Trophoblast cell (in vitro differentiated cells and primary cell): ENCODE measurements around the gene KLF15.

ENCODE experiments used
- DNase-seq, 2 donors: peaks; one replicate each; pipeline ENCODE4 v3.0.0-alpha.2; 2016
- H2AFZ ChIP-seq: 2 replicates; pipeline ENCODE4 v1.6.1; 2013; ENCODE audit warnings: low read length, moderate library complexity, mild to moderate bottlenecking; ENCODE audit not compliant: insufficient read depth, poor library complexity
- H2AK5ac ChIP-seq: 2 replicates; pipeline ENCODE4 v1.6.1; 2013; ENCODE audit warnings: mild to moderate bottlenecking, low read length
- H2BK120ac ChIP-seq: 2 replicates; pipeline ENCODE4 v1.6.1; 2013; ENCODE audit warnings: low read length, mild to moderate bottlenecking, moderate library complexity; ENCODE audit not compliant: insufficient read depth, poor library complexity
- H2BK12ac ChIP-seq: 2 replicates; pipeline ENCODE4 v1.6.1; 2013; ENCODE audit warnings: mild to moderate bottlenecking, low read length, moderate library complexity
- H2BK5ac ChIP-seq: 2 replicates; pipeline ENCODE4 v1.6.1; 2013; ENCODE audit warnings: low read length, low read depth, moderate library complexity, mild to moderate bottlenecking; ENCODE audit not compliant: poor library complexity
- H3K14ac ChIP-seq: 2 replicates; pipeline ENCODE4 v1.6.1; 2013; ENCODE audit warnings: mild to moderate bottlenecking, low read length
- H3K18ac ChIP-seq: 2 replicates; pipeline ENCODE4 v1.6.1; 2013; ENCODE audit warnings: mild to moderate bottlenecking, low read length
- H3K23ac ChIP-seq: 2 replicates; pipeline ENCODE4 v1.6.1; 2013; ENCODE audit warnings: low read length
- H3K27ac ChIP-seq: 2 replicates; pipeline ENCODE4 v1.5.1; 2013; ENCODE audit warnings: low read depth, mild to moderate bottlenecking, inconsistent platforms, low read length, moderate library complexity
- H3K27me3 ChIP-seq: 2 replicates; pipeline ENCODE4 v1.6.1; 2013; ENCODE audit warnings: inconsistent platforms, mild to moderate bottlenecking, low read length, moderate library complexity; ENCODE audit not compliant: insufficient read depth
- H3K36me3 ChIP-seq, 2 experiments: 1 replicate in 1 of 2; 2 replicates in 1 of 2; pipeline ENCODE4 v1.6.1; 2013; ENCODE audit warnings: low read length in 2 of 2, mild to moderate bottlenecking in 2 of 2, moderate library complexity in 1 of 2; ENCODE audit not compliant: insufficient read depth in 2 of 2, control insufficient read depth in 1 of 2
- H3K4ac ChIP-seq: 2 replicates; pipeline ENCODE4 v1.6.1; 2013; ENCODE audit warnings: low read depth, mild to moderate bottlenecking, low read length, moderate library complexity
- H3K4me1 ChIP-seq, 2 experiments: 1 replicate in 1 of 2; 2 replicates in 1 of 2; pipeline ENCODE4 v1.6.1; 2013; ENCODE audit warnings: low read length in 2 of 2, mild to moderate bottlenecking in 2 of 2, moderate library complexity in 1 of 2; ENCODE audit not compliant: insufficient read depth in 2 of 2, control insufficient read depth in 1 of 2
- H3K4me2 ChIP-seq: 2 replicates; pipeline ENCODE4 v1.6.1; 2013; ENCODE audit warnings: inconsistent platforms, mild to moderate bottlenecking, low read length, moderate library complexity
- H3K4me3 ChIP-seq: 2 replicates; pipeline ENCODE4 v1.5.1; 2013; ENCODE audit warnings: mild to moderate bottlenecking, low read depth, low read length, inconsistent platforms
- H3K79me1 ChIP-seq: one replicate; pipeline ENCODE4 v1.6.1; 2013; ENCODE audit warnings: low read length
- H3K79me2 ChIP-seq: 2 replicates; pipeline ENCODE4 v1.6.1; 2013; ENCODE audit warnings: low read length, mild to moderate bottlenecking; ENCODE audit not compliant: control insufficient read depth, insufficient read depth, poor library complexity
- H3K9ac ChIP-seq: 2 replicates; pipeline ENCODE4 v1.6.1; 2013; ENCODE audit warnings: mild to moderate bottlenecking, low read length
- H3K9me3 ChIP-seq: 2 replicates; pipeline ENCODE4 v1.6.1; 2013; ENCODE audit warnings: low read depth, mild to moderate bottlenecking, control low read depth, inconsistent platforms, low read length; ENCODE audit not compliant: insufficient read depth
- H4K12ac ChIP-seq: 2 replicates; pipeline ENCODE4 v1.6.1; 2013; ENCODE audit warnings: low read depth, mild to moderate bottlenecking, low read length, moderate library complexity
- H4K8ac ChIP-seq: 2 replicates; pipeline ENCODE4 v1.6.1; 2013; ENCODE audit warnings: low read depth, mild to moderate bottlenecking, low read length, moderate library complexity
- H4K91ac ChIP-seq: one replicate; pipeline ENCODE4 v1.6.1; 2013; ENCODE audit warnings: low read depth, mild to moderate bottlenecking, low read length, moderate library complexity
- WGBS: extraction: QIAGEN DNeasy Blood & Tissue Kit; methylation state at CpG from one replicate; pipeline ENCODE4 v1.1.7; 2013; ENCODE audit warnings: missing lambda C conversion rate; ENCODE audit not compliant: insufficient read length, insufficient coverage; ENCODE audit errors: extremely low coverage; 5-methylcytosine and 5-hydroxymethylcytosine counted together

KLF15 gene

DNA sequence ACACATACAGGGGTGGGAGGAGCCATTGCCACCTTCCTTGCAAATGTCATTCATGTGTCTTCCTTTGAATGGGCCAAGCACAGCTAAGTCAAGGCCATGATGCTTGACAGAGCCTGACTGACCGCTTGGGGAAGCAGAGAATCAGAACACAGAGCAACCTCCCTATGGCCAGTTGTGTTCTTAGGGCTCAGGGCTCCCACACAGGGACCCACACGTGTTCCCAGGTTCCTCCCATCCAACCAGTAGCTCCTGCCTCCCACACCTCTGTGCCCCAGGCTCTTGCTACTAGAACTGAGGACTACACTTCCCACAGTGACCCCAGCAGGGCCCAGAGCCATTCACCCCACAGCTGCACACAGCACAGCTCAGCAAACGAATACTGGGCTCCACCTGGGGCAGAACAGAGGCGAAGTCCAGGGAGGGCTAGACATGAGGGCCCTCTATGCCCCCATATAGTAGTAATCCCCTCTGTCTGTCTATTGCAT, 42.9 kb downstream of the KLF15 start:
- H3K36me3 ChIP-seq, result no peaks in the 10 kb centered on the region
- no peak overlapping the region for H3K4me3 ChIP-seq
- no peak overlapping the region for H2BK12ac ChIP-seq
- no peak overlapping the region for H2BK120ac ChIP-seq
- H2AK5ac ChIP-seq, result no peak overlapping the region
- WGBS, result no CpG with 5 or more reads among the region's 4 CpGs
- H3K79me2 ChIP-seq, result no peaks in the 10 kb centered on the region
- H4K91ac ChIP-seq, result no peak overlapping the region
- no peak overlapping the region for H3K18ac ChIP-seq
- H3K4me1 ChIP-seq, result no peaks in the 10 kb centered on the region
- no peak overlapping the region for H3K27ac ChIP-seq
- no peaks in the 10 kb centered on the region for H3K27me3 ChIP-seq
- H4K8ac ChIP-seq, result no peak overlapping the region
- no peak overlapping the region for H3K4me2 ChIP-seq
- no peak overlapping the region for H3K9ac ChIP-seq
- no peak overlapping the region for H4K12ac ChIP-seq
- DNase-seq, result no peak
- no peak overlapping the region for H3K4ac ChIP-seq
- H3K23ac ChIP-seq, result no peak overlapping the region
- no peak overlapping the region for H2AFZ ChIP-seq
- H3K79me1 ChIP-seq, result no peaks in the 10 kb centered on the region
- H3K14ac ChIP-seq, result no peak overlapping the region
- peaks cover 12% of the 10 kb centered on the region for H3K9me3 ChIP-seq
- H2BK5ac ChIP-seq, result no peak overlapping the region

DNA sequence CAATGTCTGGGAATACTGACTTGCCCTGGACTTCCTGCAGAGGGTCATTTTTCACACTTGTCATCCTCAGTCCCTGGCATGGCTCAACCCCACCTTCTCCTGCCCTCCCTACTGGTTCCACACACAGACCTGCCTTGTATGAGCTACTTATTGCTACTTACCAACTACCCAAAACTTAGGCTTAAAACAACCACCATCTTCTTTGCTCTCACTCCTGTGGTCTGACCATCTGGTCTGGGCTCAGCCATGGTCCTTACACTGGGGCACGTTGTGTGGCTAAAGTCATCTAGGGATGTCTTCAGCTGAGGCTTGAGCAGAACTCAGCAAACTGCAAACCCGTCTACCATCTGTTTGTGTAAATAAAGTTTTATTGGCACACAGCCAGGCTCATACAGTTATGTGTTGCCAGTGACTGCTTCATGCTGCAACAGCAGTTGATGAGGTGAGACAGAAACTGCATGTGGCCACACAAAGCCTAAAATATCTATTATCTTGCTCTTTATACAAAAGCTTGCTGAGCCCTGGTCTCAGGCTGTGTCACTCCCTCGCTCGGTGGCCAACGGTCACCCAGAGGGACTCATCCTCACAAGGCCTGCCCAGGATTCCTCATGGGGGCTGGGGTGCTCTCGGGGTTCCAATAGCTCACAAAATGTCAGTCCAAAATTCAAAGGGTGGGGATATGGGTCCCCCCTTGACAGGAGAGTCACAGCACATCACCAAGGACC, 43.5 kb downstream of the KLF15 start:
- H3K79me1 ChIP-seq, result no peaks in the 10 kb centered on the region
- H3K14ac ChIP-seq, result no peak overlapping the region
- H4K91ac ChIP-seq, result no peak overlapping the region
- H3K79me2 ChIP-seq, result no peaks in the 10 kb centered on the region
- H3K9me3 ChIP-seq, result peaks cover 12% of the 10 kb centered on the region
- H2AK5ac ChIP-seq, result no peak overlapping the region
- no peak overlapping the region for H2AFZ ChIP-seq
- H3K4me3 ChIP-seq, result no peak overlapping the region
- no peak overlapping the region for H4K8ac ChIP-seq
- H3K4me1 ChIP-seq, result no peaks in the 10 kb centered on the region
- no peak overlapping the region for H3K9ac ChIP-seq
- H2BK12ac ChIP-seq, result no peak overlapping the region
- H3K27ac ChIP-seq, result no peak overlapping the region
- H3K27me3 ChIP-seq, result no peaks in the 10 kb centered on the region
- DNase-seq, result no peak
- H2BK120ac ChIP-seq, result no peak overlapping the region
- H2BK5ac ChIP-seq, result no peak overlapping the region
- H3K4me2 ChIP-seq, result no peak overlapping the region
- no CpG with 5 or more reads among the region's 6 CpGs for WGBS
- no peaks in the 10 kb centered on the region for H3K36me3 ChIP-seq
- H4K12ac ChIP-seq, result no peak overlapping the region
- H3K4ac ChIP-seq, result no peak overlapping the region
- H3K18ac ChIP-seq, result no peak overlapping the region
- H3K23ac ChIP-seq, result no peak overlapping the region

DNA sequence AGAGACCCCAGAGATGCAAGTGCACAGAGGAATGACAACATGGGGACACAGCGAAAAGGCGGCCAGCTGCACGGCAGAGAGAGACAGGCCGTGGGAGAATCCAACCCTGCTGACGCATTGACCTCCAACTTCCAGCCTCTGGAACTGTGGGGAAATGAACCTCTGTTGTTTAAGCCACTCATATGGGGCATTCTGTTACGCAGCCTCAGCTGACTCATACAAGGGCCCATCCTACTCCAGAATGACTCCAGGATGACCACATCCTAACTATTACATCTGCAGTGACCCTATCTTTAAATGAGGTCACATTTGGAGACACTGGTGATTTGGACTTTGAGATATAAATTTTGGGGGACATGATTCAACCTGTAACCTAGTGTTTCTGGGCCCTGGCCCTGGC, 44.0 kb downstream of the KLF15 start:
- no peak overlapping the region for H3K27ac ChIP-seq
- WGBS, result no CpG with 5 or more reads among the region's 6 CpGs
- no peak for DNase-seq
- H2BK12ac ChIP-seq, result no peak overlapping the region
- H3K4ac ChIP-seq, result no peak overlapping the region
- no peaks in the 10 kb centered on the region for H3K27me3 ChIP-seq
- peaks cover 17% of the 10 kb centered on the region for H3K9me3 ChIP-seq
- H3K79me1 ChIP-seq, result no peaks in the 10 kb centered on the region
- no peak overlapping the region for H3K4me2 ChIP-seq
- H2BK5ac ChIP-seq, result no peak overlapping the region
- H2AK5ac ChIP-seq, result no peak overlapping the region
- no peak overlapping the region for H3K23ac ChIP-seq
- no peak overlapping the region for H3K18ac ChIP-seq
- no peaks in the 10 kb centered on the region for H3K36me3 ChIP-seq
- H3K9ac ChIP-seq, result no peak overlapping the region
- H4K12ac ChIP-seq, result no peak overlapping the region
- H2BK120ac ChIP-seq, result no peak overlapping the region
- H4K8ac ChIP-seq, result no peak overlapping the region
- no peaks in the 10 kb centered on the region for H3K4me1 ChIP-seq
- no peak overlapping the region for H2AFZ ChIP-seq
- H3K79me2 ChIP-seq, result no peaks in the 10 kb centered on the region
- H3K14ac ChIP-seq, result no peak overlapping the region
- H3K4me3 ChIP-seq, result no peak overlapping the region
- no peak overlapping the region for H4K91ac ChIP-seq

GRCh38 chr3:126312341-126312740, 44.9 kb downstream of the KLF15 start:
- WGBS, result no CpG with 5 or more reads among the region's 7 CpGs
- H2BK5ac ChIP-seq, result no peak overlapping the region

More at GRCh38 chr3:126312341-126312740, 44.9 kb downstream of the KLF15 start:
- no peak overlapping the region for H3K18ac ChIP-seq
- no peak overlapping the region for H3K23ac ChIP-seq
- no peaks in the 10 kb centered on the region for H3K79me1 ChIP-seq
- H4K91ac ChIP-seq, result no peak overlapping the region
- H2AFZ ChIP-seq, result no peak overlapping the region
- H3K9me3 ChIP-seq, result peaks cover 19% of the 10 kb centered on the region
- no peak overlapping the region for H2BK120ac ChIP-seq
- no peak overlapping the region for H4K12ac ChIP-seq
- no peak overlapping the region for H3K14ac ChIP-seq
- H3K4me3 ChIP-seq, result no peak overlapping the region
- H3K27me3 ChIP-seq, result no peaks in the 10 kb centered on the region
- no peak overlapping the region for H2AK5ac ChIP-seq
- no peak overlapping the region for H4K8ac ChIP-seq
- H3K4me1 ChIP-seq, result no peaks in the 10 kb centered on the region
- H3K36me3 ChIP-seq, result no peaks in the 10 kb centered on the region
- H3K4ac ChIP-seq, result no peak overlapping the region
- DNase-seq, result no peak
- H3K4me2 ChIP-seq, result no peak overlapping the region
- H3K9ac ChIP-seq, result no peak overlapping the region
- no peaks in the 10 kb centered on the region for H3K79me2 ChIP-seq
- no peak overlapping the region for H3K27ac ChIP-seq
- no peak overlapping the region for H2BK12ac ChIP-seq
